Smooth muscle cell (in vitro differentiated cells): ENCODE results near the gene CFAP47. TPM values are rescaled to one million over a fixed set of nuclear protein-coding genes. Genes with fewer than 3 reads are reported as not detected.
"Not testable (repeated sequence)": the region's sequence is repeated elsewhere in the genome, so short reads cannot be mapped to it uniquely, and the experiment has no call there.

ENCODE experiments used
- DNase-seq: peaks from one replicate; lab custom pipeline; 2025; ENCODE audit not compliant: unreplicated experiment; lab: John Stamatoyannopoulos, UW
- H2AFZ ChIP-seq: fragments of 200-600 bp; sonication (generic); 2 replicates; pipeline ENCODE4 v1.6.0; 2016; ENCODE audit warnings: antibody characterized with exemption, low read depth, mild to moderate bottlenecking
- H3F3A ChIP-seq: fragments of 200-600 bp; sonication (generic); 2 replicates; pipeline ENCODE4 v1.6.0; 2017; ENCODE audit warnings: antibody characterized with exemption, low read depth
- H3K27ac ChIP-seq: fragments of 200-600 bp; sonication (generic); 2 replicates; pipeline ENCODE4 v1.5.1; 2016; ENCODE audit warnings: low read depth, mild to moderate bottlenecking
- H3K27me3 ChIP-seq: fragments of 200-600 bp; sonication (generic); 2 replicates; pipeline ENCODE4 v1.6.1; 2016; ENCODE audit warnings: low read depth, mild to moderate bottlenecking
- H3K36me3 ChIP-seq: fragments of 200-600 bp; sonication (generic); 2 replicates; pipeline ENCODE4 v1.5.1; 2016; ENCODE audit warnings: low read depth
- H3K4me1 ChIP-seq: fragments of 200-600 bp; sonication (generic); 2 replicates; pipeline ENCODE4 v1.5.1; 2016; ENCODE audit warnings: low read depth
- H3K4me2 ChIP-seq: fragments of 200-600 bp; sonication (generic); 2 replicates; pipeline ENCODE4 v1.6.0; 2016; ENCODE audit warnings: mild to moderate bottlenecking
- H3K4me3 ChIP-seq: fragments of 200-600 bp; sonication (generic); 2 replicates; pipeline ENCODE4 v1.5.1; 2016; ENCODE audit warnings: mild to moderate bottlenecking
- H3K79me2 ChIP-seq: fragments of 200-600 bp; sonication (generic); 2 replicates; pipeline ENCODE4 v1.6.0; 2016; ENCODE audit warnings: low read depth, mild to moderate bottlenecking
- H3K9ac ChIP-seq: fragments of 200-600 bp; sonication (generic); 2 replicates; pipeline ENCODE4 v1.6.0; 2016; ENCODE audit warnings: low read depth
- H3K9me3 ChIP-seq: fragments of 200-600 bp; sonication (generic); replicated peaks from 2 replicates; pipeline ENCODE4 v1.5.1; 2016; ENCODE audit warnings: low read depth
- H4K20me1 ChIP-seq: fragments of 200-600 bp; sonication (generic); 2 replicates; pipeline ENCODE4 v1.6.0; 2016; ENCODE audit warnings: low read depth
- CTCF ChIP-seq: fragments of 200-600 bp; sonication (generic); IDR thresholded peaks from 2 replicates; pipeline ENCODE4 v1.5.1; 2017; ENCODE audit warnings: borderline replicate concordance, mild to moderate bottlenecking, antibody characterized with exemption; ENCODE audit not compliant: insufficient read depth, poor library complexity, severe bottlenecking
- WGBS: methylation state at CpG from one replicate; pipeline ENCODE4 v1.1.7; 2016; ENCODE audit warnings: low lambda C conversion rate; 5-methylcytosine and 5-hydroxymethylcytosine counted together
- polyA plus RNA-seq: library from polyadenylated mRNA; unstranded; fragments of >200 nt; fragmentation: Nextera tagmentation; extraction: Ambion mirVana; gene quantifications from 2 replicates; pipeline ENCODE4 v1.2.1, GENCODE V29; 2016
- total RNA-seq: library from RNA; depleted of rRNA; stranded (reverse); fragments of >200 nt; gene quantifications from 2 replicates; pipeline ENCODE4 v1.2.3, GENCODE V29; 2014

CFAP47 gene
- 0.04 TPM in 2 replicates for total RNA-seq
- 0.22 TPM in 1 of 2 replicates, not detected in the other for polyA plus RNA-seq

GRCh38 chrX:35919536-35920309 lies at the start of gene CFAP47:
Gene CFAP47, plus strand, starts transcription at chrX:35919734. Its CDS starts 66 bp downstream, at chrX:35919800.
- Histone ChIP-seq H4K20me1 (no peaks in the 10 kb centered on the region), H3K79me2 (no peaks in the 10 kb centered on the region), H3K27ac (no peak within 1 kb of the TSS), H3K4me1 (no peaks in the 10 kb centered on the region), H3K9ac (no peak within 1 kb of the TSS), H3K9me3 (no peaks in the 10 kb centered on the region), H3K4me2 (peak within 1 kb of the TSS; percentile 82), H3K27me3 (no peaks in the 10 kb centered on the region), H2AFZ (peak within 1 kb of the TSS; percentile 50), H3K36me3 (no peaks in the 10 kb centered on the region), H3F3A (no peaks in the 10 kb centered on the region), H3K4me3 (peak within 1 kb of the TSS; percentile 45)
- TF ChIP-seq CTCF, result no peak
- WGBS, result 25% methylated on average over 35 of the region's 38 CpGs
- no peak for DNase-seq

- Histone ChIP-seq H3K9me3 (no peaks in the 10 kb centered on the region), H3K27ac (no peak overlapping the region), H4K20me1 (no peaks in the 10 kb centered on the region), H3K27me3 (no peaks in the 10 kb centered on the region), H2AFZ (no peak overlapping the region), H3K36me3 (no peaks in the 10 kb centered on the region), H3K79me2 (no peaks in the 10 kb centered on the region), H3K9ac (no peak overlapping the region), H3K4me3 (no peak overlapping the region), H3K4me2 (no peak overlapping the region), H3F3A (no peaks in the 10 kb centered on the region), H3K4me1 (no peaks in the 10 kb centered on the region)
- 64% methylated on average over 2 of the region's 2 CpGs for WGBS
- no peak for DNase-seq
- TF ChIP-seq CTCF, result no peak
These were observed 38.9 kb upstream of the CFAP47 start for GRCh38 chrX:35880601-35881000.

- Histone ChIP-seq H3K4me1 (no peaks in the 10 kb centered on the region), H3K27ac (no peak overlapping the region), H3K27me3 (no peaks in the 10 kb centered on the region), H3K4me2 (no peak overlapping the region), H3K9me3 (no peaks in the 10 kb centered on the region), H4K20me1 (no peaks in the 10 kb centered on the region), H3K9ac (no peak overlapping the region), H3K36me3 (no peaks in the 10 kb centered on the region), H3K4me3 (no peak overlapping the region), H3K79me2 (no peaks in the 10 kb centered on the region), H3F3A (no peaks in the 10 kb centered on the region), H2AFZ (no peak overlapping the region)
- DNase-seq, result no peak
- no peak for TF ChIP-seq CTCF
These were observed 33.4 kb upstream of the CFAP47 start for GRCh38 chrX:35886135-35886534.

- H3K4me3 ChIP-seq, result no peak overlapping the region
- no peak overlapping the region for H2AFZ ChIP-seq
- TF ChIP-seq CTCF, result peak; percentile 59
- no peak overlapping the region for H3K9ac ChIP-seq
- no peak for DNase-seq
- H3K27ac ChIP-seq, result no peak overlapping the region
- H3K79me2 ChIP-seq, result no peaks in the 10 kb centered on the region
- H4K20me1 ChIP-seq, result no peaks in the 10 kb centered on the region
- 65% methylated on average over 9 of the region's 9 CpGs for WGBS
- no peaks in the 10 kb centered on the region for H3K4me1 ChIP-seq
- H3K36me3 ChIP-seq, result no peaks in the 10 kb centered on the region
- H3F3A ChIP-seq, result no peaks in the 10 kb centered on the region
- no peaks in the 10 kb centered on the region for H3K9me3 ChIP-seq
- no peak overlapping the region for H3K4me2 ChIP-seq
- no peaks in the 10 kb centered on the region for H3K27me3 ChIP-seq
These were observed 28.8 kb upstream of the CFAP47 start for GRCh38 chrX:35890699-35891098.

GRCh38 chrX:35986816-35987215 lies 67.3 kb downstream of the CFAP47 start:
- H2AFZ ChIP-seq, H3K79me2 ChIP-seq, H3F3A ChIP-seq, H3K36me3 ChIP-seq, DNase-seq, H3K9ac ChIP-seq, H3K4me3 ChIP-seq, H3K27me3 ChIP-seq, H4K20me1 ChIP-seq, H3K4me1 ChIP-seq, H3K9me3 ChIP-seq, H3K4me2 ChIP-seq, H3K27ac ChIP-seq: not testable (repeated sequence)
- 85% methylated on average over 6 of the region's 6 CpGs for WGBS
